GM12875 (cell line): ENCODE results near the gene OR2G2.

ENCODE experiments used
- H3K4me3 ChIP-seq: one replicate; pipeline ENCODE4 v1.5.1; 2011; ENCODE audit warnings: low read depth, low read length, control low read depth
- TF ChIP-seq, protein P1 (sequence below): IDR thresholded peaks from 2 replicates; pipeline ENCODE4 v1.5.1; 2011; ENCODE audit warnings: low read depth, mild to moderate bottlenecking, control low read depth, inconsistent platforms, low read length, moderate library complexity, borderline replicate concordance; ENCODE audit not compliant: insufficient read depth

OR2G2 gene

DNA sequence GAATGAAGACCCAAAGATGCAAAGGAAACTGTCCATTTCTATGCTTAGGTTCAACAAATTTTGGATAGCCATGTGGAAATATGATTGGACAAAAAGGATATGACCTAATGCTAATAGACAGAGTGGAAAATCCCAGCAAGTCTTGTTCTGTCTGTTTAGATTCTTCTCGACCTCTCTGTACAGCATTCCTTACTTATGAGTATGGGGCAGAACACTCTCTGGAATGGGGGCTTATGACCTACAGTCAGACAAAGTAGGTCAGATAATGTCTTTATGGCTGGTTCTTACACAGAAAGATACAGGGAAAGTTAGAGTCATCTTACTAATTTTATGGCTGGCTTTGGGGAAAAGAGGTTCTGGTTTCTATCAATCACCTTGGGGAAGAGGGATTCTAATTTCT lies 36.4 kb upstream of the OR2G2 start:
- TF ChIP-seq, protein P1, sequence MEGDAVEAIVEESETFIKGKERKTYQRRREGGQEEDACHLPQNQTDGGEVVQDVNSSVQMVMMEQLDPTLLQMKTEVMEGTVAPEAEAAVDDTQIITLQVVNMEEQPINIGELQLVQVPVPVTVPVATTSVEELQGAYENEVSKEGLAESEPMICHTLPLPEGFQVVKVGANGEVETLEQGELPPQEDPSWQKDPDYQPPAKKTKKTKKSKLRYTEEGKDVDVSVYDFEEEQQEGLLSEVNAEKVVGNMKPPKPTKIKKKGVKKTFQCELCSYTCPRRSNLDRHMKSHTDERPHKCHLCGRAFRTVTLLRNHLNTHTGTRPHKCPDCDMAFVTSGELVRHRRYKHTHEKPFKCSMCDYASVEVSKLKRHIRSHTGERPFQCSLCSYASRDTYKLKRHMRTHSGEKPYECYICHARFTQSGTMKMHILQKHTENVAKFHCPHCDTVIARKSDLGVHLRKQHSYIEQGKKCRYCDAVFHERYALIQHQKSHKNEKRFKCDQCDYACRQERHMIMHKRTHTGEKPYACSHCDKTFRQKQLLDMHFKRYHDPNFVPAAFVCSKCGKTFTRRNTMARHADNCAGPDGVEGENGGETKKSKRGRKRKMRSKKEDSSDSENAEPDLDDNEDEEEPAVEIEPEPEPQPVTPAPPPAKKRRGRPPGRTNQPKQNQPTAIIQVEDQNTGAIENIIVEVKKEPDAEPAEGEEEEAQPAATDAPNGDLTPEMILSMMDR = no peak
- no peak overlapping the region for H3K4me3 ChIP-seq

DNA sequence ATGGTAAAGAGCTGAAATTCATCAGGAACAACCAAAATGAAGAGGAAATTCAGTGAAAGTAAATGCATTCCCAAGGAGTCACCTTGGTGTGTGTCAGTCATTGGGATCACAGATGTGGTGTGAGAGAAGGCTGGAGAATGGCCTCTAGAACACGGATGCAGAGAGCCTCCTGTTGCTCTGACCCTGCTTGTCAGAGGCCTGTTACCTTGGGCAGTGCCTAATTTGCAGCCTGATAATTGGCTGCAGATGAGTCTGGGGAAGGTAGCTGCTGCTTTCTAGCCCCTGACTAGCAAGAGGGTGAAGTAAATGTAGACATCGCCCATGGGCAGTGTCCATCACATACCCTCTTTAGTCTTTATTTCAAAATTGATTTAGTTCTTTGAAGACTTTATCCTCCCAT lies 35.9 kb upstream of the OR2G2 start:
- H3K4me3 ChIP-seq = no peak overlapping the region

DNA sequence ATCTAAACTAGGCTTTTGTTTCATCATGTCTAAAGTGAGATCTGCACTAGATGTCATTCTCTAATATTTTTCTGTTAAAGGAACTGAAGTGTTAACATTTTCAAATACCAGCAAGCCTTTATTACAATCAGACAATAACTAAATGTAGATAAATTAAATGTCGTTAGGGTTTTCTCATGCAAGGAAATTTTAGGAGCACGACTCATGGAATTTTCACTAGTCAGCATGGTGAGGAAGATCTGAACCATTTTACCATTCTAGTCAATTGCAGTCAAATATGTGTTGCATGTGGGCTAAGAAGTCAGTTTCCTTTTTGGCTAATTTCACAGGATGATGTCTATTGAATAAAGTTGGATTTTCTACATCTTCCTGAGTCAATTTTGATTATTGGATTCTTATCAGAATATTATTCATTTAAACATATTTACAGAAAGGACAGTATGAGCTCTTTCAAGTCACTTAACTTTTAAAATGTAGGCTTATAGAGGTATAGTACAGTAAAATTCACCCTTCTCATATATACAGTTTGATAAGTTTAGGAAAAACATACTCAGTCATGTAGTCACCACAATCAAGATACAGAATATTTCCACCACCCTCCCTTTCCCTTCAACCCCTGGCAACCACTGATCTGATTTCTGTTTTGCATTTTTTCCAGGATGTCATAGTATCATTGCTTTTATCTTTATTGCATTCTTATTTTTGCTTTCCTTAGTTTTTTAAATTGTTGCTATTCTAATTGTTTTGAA lies 30.1 kb upstream of the OR2G2 start:
- TF ChIP-seq, protein P1 = no peak
- no peak overlapping the region for H3K4me3 ChIP-seq

More for the DNA sequence above, 35.9 kb upstream of the OR2G2 start:
- TF ChIP-seq, protein P1 = no peak

DNA sequence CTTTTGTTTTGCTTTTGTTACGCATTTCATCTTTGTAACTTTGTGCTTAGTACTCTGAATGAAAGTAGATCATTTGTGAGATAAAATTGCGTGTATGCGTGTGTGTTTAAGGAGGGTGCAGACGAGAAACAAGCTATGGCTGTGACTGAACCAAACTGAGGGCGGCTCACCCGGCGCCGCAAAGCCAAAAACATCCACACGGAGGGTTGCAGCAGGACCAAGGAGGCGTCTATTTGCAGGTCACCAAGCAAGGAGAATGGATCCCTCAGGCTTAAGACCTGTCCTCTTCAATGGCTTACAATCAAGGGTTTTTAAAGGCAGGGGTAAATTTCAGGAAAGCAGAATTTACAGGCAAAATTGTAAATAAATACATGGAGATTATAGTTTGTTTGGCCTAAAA lies 26.4 kb upstream of the OR2G2 start:
- H3K4me3 ChIP-seq = no peak overlapping the region
- TF ChIP-seq, protein P1 = no peak

DNA sequence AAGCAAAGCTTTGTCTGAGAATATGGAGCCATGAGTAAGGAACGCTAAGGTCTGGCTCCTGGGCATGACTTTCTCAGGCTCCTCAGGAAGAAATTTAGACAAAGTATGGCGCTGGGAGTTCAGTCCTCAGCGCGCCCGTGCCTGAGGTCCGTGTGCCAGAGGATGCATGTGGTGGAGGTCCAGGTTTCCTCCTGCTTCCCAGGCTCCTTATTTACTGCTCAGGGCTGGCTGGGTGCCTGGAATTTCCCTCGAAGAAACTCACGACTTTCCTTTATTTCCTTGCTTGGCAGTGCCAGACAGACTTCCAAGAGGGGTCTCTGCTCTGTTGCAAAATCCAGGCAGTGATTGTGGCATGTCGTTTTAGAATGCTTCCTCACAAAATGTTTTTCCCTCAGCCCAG lies 26.0 kb upstream of the OR2G2 start:
- TF ChIP-seq, protein P1 = no peak
- H3K4me3 ChIP-seq = no peak overlapping the region

DNA sequence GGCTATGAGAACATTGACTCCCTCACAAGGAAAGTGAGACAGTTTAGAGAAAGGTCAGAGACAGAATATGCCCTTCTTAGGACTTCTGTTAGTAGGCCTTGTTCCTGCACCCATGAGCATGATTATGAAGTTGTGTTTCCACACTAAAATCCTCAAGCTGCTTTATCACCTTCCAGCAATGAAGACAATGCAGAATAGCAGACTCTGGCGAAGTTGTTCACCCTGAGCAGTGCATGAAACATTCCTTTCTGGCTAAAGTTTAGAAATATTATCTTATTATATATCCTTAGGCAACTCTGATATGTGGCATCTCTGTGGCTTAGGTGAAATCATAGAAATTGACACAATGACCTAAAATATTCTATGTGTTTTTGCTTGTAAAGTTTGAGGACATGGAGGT lies 13.9 kb upstream of the OR2G2 start:
- TF ChIP-seq, protein P1 = no peak

DNA sequence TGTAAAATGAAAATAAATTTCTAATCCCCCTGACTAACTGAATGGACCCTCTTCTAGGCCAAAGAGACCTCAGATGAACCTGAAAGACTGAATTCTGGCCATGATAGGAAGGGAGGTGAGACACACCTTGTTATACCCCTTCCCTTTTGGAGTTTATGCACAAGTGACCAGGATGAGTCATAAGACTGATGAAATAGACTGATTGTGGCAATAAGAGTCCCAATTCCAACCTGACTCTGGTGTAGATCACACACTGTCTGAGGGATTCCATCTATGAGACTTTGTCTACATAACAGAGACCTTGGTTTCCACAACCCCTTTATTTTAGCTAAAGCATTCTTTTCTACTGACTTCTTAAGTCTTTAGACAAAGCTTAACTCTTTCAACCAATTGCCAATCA lies 13.5 kb upstream of the OR2G2 start:
- TF ChIP-seq, protein P1 = no peak
- no peak overlapping the region for H3K4me3 ChIP-seq

More for the DNA sequence above, 13.9 kb upstream of the OR2G2 start:
- H3K4me3 ChIP-seq = no peak overlapping the region
